Neuronal stem cell (in vitro differentiated cells): ENCODE measurements around the gene RAB6B.

Experiments used
- DNase-seq: peaks from one replicate; pipeline ENCODE4 v3.0.0-alpha.2; 2013; ENCODE audit warnings: low spot score
- H2AFZ ChIP-seq: one replicate; pipeline ENCODE4 v1.6.1; 2013; ENCODE audit warnings: mild to moderate bottlenecking, low read length, inconsistent platforms
- H2AK5ac ChIP-seq: 2 replicates; pipeline ENCODE4 v1.6.1; 2013; ENCODE audit warnings: low read depth, mild to moderate bottlenecking, inconsistent platforms, low read length, moderate library complexity, mixed read lengths
- H2BK120ac ChIP-seq: 2 replicates; pipeline ENCODE4 v1.6.1; 2013; ENCODE audit warnings: low read depth, mild to moderate bottlenecking, inconsistent platforms, low read length, moderate library complexity, mixed read lengths
- H2BK12ac ChIP-seq: one replicate; pipeline ENCODE4 v1.6.1; 2013; ENCODE audit warnings: low read length, inconsistent platforms
- H2BK15ac ChIP-seq: 2 replicates; pipeline ENCODE4 v1.6.1; 2013; ENCODE audit warnings: mild to moderate bottlenecking, low read length, inconsistent platforms, mixed read lengths
- H2BK5ac ChIP-seq: one replicate; pipeline ENCODE4 v1.6.1; 2013; ENCODE audit warnings: inconsistent platforms, mild to moderate bottlenecking, low read length, moderate library complexity
- H3K14ac ChIP-seq: one replicate; pipeline ENCODE4 v1.6.1; 2013; ENCODE audit warnings: low read length, inconsistent platforms
- H3K18ac ChIP-seq: 2 replicates; pipeline ENCODE4 v1.6.1; 2013; ENCODE audit warnings: low read length, inconsistent platforms
- H3K23ac ChIP-seq: 2 replicates; pipeline ENCODE4 v1.6.1; 2013; ENCODE audit warnings: low read depth, mild to moderate bottlenecking, mixed read lengths, low read length, inconsistent platforms; ENCODE audit not compliant: poor library complexity
- H3K27ac ChIP-seq: replicated peaks from 3 replicates; pipeline ENCODE4 v1.5.1; 2013; ENCODE audit warnings: low read length, inconsistent platforms
- H3K27me3 ChIP-seq, 3 experiments: 2 replicates each; pipeline ENCODE4 v1.6.1; 2013; ENCODE audit warnings: low read length in 3 of 3, mild to moderate bottlenecking in 2 of 3, inconsistent platforms in 1 of 3, low read depth in 1 of 3, mixed read lengths in 1 of 3, moderate library complexity in 1 of 3; ENCODE audit not compliant: control insufficient read depth in 3 of 3, insufficient read depth in 3 of 3
- H3K36me3 ChIP-seq, 2 donors: replicated peaks in 1 of 2; 2 replicates each; pipeline ENCODE4 v1.6.1; 2013; ENCODE audit warnings: low read length in 2 of 2; ENCODE audit not compliant: control insufficient read depth in 2 of 2, insufficient read depth in 2 of 2
- H3K4ac ChIP-seq: 2 replicates; pipeline ENCODE4 v1.6.1; 2013; ENCODE audit warnings: inconsistent platforms, mild to moderate bottlenecking, low read length, moderate library complexity
- H3K4me1 ChIP-seq, 2 donors: 1 replicate in 1 of 2; 2 replicates in 1 of 2; pipeline ENCODE4 v1.6.1; 2013; ENCODE audit warnings: low read length in 2 of 2, low read depth in 1 of 2; ENCODE audit not compliant: control insufficient read depth in 2 of 2, insufficient read depth in 1 of 2
- H3K4me2 ChIP-seq: one replicate; pipeline ENCODE4 v1.6.1; 2013; ENCODE audit warnings: mild to moderate bottlenecking, low read length, inconsistent platforms; ENCODE audit not compliant: insufficient read depth, poor library complexity, severe bottlenecking
- H3K4me3 ChIP-seq, 2 donors: 2 replicates each; pipeline ENCODE4 v1.5.1; 2013; ENCODE audit warnings: low read length in 2 of 2, mild to moderate bottlenecking in 2 of 2, inconsistent platforms in 1 of 2, moderate library complexity in 1 of 2
- H3K79me1 ChIP-seq: one replicate; pipeline ENCODE4 v1.6.1; 2013; ENCODE audit warnings: low read depth, mild to moderate bottlenecking, inconsistent platforms, low read length, moderate library complexity
- H3K9ac ChIP-seq: one replicate; pipeline ENCODE4 v1.6.1; 2013; ENCODE audit warnings: mild to moderate bottlenecking, low read depth, low read length, inconsistent platforms; ENCODE audit not compliant: poor library complexity
- H3K9me3 ChIP-seq, 2 donors: replicated peaks in 1 of 2; 2 replicates each; pipeline versions ENCODE3 to v1.6.1; 2013; ENCODE audit warnings: low read length in 2 of 2, mild to moderate bottlenecking in 2 of 2, inconsistent platforms in 1 of 2, low read depth in 1 of 2, mixed read lengths in 1 of 2, moderate library complexity in 1 of 2; ENCODE audit not compliant: control insufficient read depth in 2 of 2, insufficient read depth in 1 of 2
- H4K8ac ChIP-seq: one replicate; pipeline ENCODE4 v1.6.1; 2013; ENCODE audit warnings: low read depth, mild to moderate bottlenecking, inconsistent platforms, low read length, moderate library complexity
- H4K91ac ChIP-seq: one replicate; pipeline ENCODE4 v1.6.1; 2013; ENCODE audit warnings: low read length, low read depth, mild to moderate bottlenecking, inconsistent platforms; ENCODE audit not compliant: poor library complexity
- WGBS, 2 donors: extraction: QIAGEN DNeasy Blood & Tissue Kit; methylation state at CpG; one replicate each; pipeline ENCODE4 v1.1.7; 2013; ENCODE audit warnings: missing lambda C conversion rate in 2 of 2, mixed read lengths in 1 of 2; ENCODE audit not compliant: insufficient read length in 2 of 2, insufficient replicate concordance in 1 of 2; ENCODE audit errors: extremely low coverage in 2 of 2; 5-methylcytosine and 5-hydroxymethylcytosine counted together

RAB6B gene

GRCh38 chr3:133776794-133777438 lies 118.8 kb downstream of the RAB6B start:
- H3K9ac ChIP-seq = no peak overlapping the region
- no peak overlapping the region for H2BK12ac ChIP-seq
- H3K4me2 ChIP-seq = no peak overlapping the region
- no peak overlapping the region for H2AFZ ChIP-seq
- H3K79me1 ChIP-seq = no peaks in the 10 kb centered on the region
- H3K4me3 ChIP-seq = no peak overlapping the region
- H4K8ac ChIP-seq = no peak overlapping the region
- no peaks in the 10 kb centered on the region for H3K4me1 ChIP-seq
- no peak overlapping the region for H2AK5ac ChIP-seq
- H3K36me3 ChIP-seq = no peaks in the 10 kb centered on the region
- no peak overlapping the region for H3K27ac ChIP-seq
- WGBS, 2 donors = no CpG with 5 or more reads among the region's 7 CpGs
- peaks cover 0 to 11% (median 0%) of the 10 kb centered on the region in 3 experiments for H3K27me3 ChIP-seq
- H3K14ac ChIP-seq = no peak overlapping the region
- no peak overlapping the region for H3K4ac ChIP-seq
- H2BK15ac ChIP-seq = no peak overlapping the region
- no peak overlapping the region for H2BK5ac ChIP-seq
- no peak overlapping the region for H3K18ac ChIP-seq
- no peak overlapping the region for H3K23ac ChIP-seq
- H3K9me3 ChIP-seq = no peaks in the 10 kb centered on the region
- no peak for DNase-seq
- no peak overlapping the region for H2BK120ac ChIP-seq
- H4K91ac ChIP-seq = no peak overlapping the region

GRCh38 chr3:133775835-133776234 lies 119.8 kb downstream of the RAB6B start:
- no peak overlapping the region for H3K18ac ChIP-seq
- DNase-seq = no peak
- no peak overlapping the region for H3K4me3 ChIP-seq
- no peak overlapping the region for H3K27ac ChIP-seq
- WGBS, 2 donors = no CpG with 5 or more reads among the region's 5 CpGs
- H3K9ac ChIP-seq = no peak overlapping the region
- no peak overlapping the region for H2BK120ac ChIP-seq
- no peaks in the 10 kb centered on the region for H3K36me3 ChIP-seq
- H2BK15ac ChIP-seq = no peak overlapping the region
- H3K4me2 ChIP-seq = no peak overlapping the region
- no peak overlapping the region for H2AFZ ChIP-seq
- H3K4ac ChIP-seq = no peak overlapping the region
- no peak overlapping the region for H4K8ac ChIP-seq
- H2BK5ac ChIP-seq = no peak overlapping the region
- no peaks in the 10 kb centered on the region for H3K9me3 ChIP-seq
- H2AK5ac ChIP-seq = no peak overlapping the region
- no peak overlapping the region for H3K23ac ChIP-seq
- no peaks in the 10 kb centered on the region for H3K4me1 ChIP-seq
- H3K27me3 ChIP-seq = peaks cover 0 to 8% (median 0%) of the 10 kb centered on the region in 3 experiments
- no peak overlapping the region for H2BK12ac ChIP-seq
- no peak overlapping the region for H3K14ac ChIP-seq
- H4K91ac ChIP-seq = no peak overlapping the region
- H3K79me1 ChIP-seq = no peaks in the 10 kb centered on the region

GRCh38 chr3:133775309-133775708 lies 120.4 kb downstream of the RAB6B start:
- Histone ChIP-seq H3K14ac (no peak overlapping the region), H2BK5ac (no peak overlapping the region), H3K23ac (peak overlapping the region; percentile 9), H3K4ac (no peak overlapping the region), H2BK12ac (no peak overlapping the region), H2AK5ac (no peak overlapping the region), H2BK15ac (no peak overlapping the region), H2BK120ac (no peak overlapping the region), H3K4me3 (no peak overlapping the region), H3K18ac (no peak overlapping the region), H3K27ac (no peak overlapping the region), H3K9ac (no peak overlapping the region), H3K36me3 (no peaks in the 10 kb centered on the region), H3K4me2 (no peak overlapping the region), H2AFZ (no peak overlapping the region), H4K8ac (no peak overlapping the region), H3K9me3 (no peaks in the 10 kb centered on the region), H4K91ac (no peak overlapping the region), H3K27me3 (peaks cover 0 to 8% (median 0%) of the 10 kb centered on the region in 3 experiments), H3K79me1 (no peaks in the 10 kb centered on the region), H3K4me1 (no peaks in the 10 kb centered on the region)
- DNase-seq = no peak
- no CpG with 5 or more reads among the region's 9 CpGs for WGBS, 2 donors
